ENCODE data around the gene SMARCE1. TPM values are rescaled to one million over a fixed set of nuclear protein-coding genes. Genes with fewer than 3 reads are reported as not detected.
A peak's percentile ranks its signal among the peaks of the same experiment; 100 is the strongest.

SMARCE1 gene
- total RNA-seq, 2 donors from 2014 or later, result 48.0 to 50.8 TPM

DNA sequence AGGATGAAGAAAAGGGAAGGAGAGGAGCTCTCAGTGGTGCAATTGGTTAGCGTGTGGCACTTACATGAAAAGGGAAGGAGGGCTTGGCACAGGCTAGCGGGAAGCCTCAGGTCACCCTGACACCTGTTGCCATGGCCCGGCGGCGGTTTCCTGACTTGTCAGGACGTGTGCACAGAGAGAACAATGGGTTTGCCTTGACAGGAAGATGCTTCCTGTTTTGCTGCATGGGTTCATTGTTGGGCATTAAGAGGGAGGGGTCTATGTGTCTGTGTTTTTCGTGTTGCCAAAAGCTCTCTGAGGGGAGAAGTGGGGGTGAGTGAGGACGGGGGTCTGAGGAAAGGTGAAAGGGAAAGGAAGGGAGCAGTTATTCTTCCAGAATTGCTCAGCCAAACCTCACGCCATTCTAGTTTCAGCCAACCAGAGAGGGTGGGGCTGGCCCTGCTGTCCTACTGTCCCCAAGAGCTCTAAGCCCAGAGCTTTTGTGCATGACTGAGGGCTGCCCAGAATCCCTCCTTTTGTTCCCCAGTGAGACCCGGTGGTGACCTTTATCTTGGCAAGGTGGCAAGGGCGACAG is 65.2 kb downstream of the SMARCE1 start:
- ATAC-seq, result peak; percentile 50
- DNase-seq, result peak in 3 of 4 donors; percentile 27 to 42 (median 40)
- Histone ChIP-seq H3K4me1 (no peaks in the 10 kb centered on the region), H3K27ac (peak overlapping the region in 2 of 4 donors; percentile 9 to 20), H3K9me3 (no peaks in the 10 kb centered on the region), H3K36me3 (replicated peaks in 1 of 2; ENCODE audit: insufficient read depth in 1 of 2, low read depth in 2 of 2) (no peaks in the 10 kb centered on the region), H3K27me3 (no peaks in the 10 kb centered on the region), H3K4me3 (no peak overlapping the region)
- 38 to 41% methylated on average over 11 of the region's 11 CpGs for WGBS, 2 donors
- TF ChIP-seq, protein P1, sequence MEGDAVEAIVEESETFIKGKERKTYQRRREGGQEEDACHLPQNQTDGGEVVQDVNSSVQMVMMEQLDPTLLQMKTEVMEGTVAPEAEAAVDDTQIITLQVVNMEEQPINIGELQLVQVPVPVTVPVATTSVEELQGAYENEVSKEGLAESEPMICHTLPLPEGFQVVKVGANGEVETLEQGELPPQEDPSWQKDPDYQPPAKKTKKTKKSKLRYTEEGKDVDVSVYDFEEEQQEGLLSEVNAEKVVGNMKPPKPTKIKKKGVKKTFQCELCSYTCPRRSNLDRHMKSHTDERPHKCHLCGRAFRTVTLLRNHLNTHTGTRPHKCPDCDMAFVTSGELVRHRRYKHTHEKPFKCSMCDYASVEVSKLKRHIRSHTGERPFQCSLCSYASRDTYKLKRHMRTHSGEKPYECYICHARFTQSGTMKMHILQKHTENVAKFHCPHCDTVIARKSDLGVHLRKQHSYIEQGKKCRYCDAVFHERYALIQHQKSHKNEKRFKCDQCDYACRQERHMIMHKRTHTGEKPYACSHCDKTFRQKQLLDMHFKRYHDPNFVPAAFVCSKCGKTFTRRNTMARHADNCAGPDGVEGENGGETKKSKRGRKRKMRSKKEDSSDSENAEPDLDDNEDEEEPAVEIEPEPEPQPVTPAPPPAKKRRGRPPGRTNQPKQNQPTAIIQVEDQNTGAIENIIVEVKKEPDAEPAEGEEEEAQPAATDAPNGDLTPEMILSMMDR (IDR thresholded peaks at IDR 0.05), result no peak
- no peak for TF ChIP-seq POLR2A (IDR thresholded peaks at IDR 0.05)
- intact Hi-C loops (cut with DNase I), result no loop called here

DNA sequence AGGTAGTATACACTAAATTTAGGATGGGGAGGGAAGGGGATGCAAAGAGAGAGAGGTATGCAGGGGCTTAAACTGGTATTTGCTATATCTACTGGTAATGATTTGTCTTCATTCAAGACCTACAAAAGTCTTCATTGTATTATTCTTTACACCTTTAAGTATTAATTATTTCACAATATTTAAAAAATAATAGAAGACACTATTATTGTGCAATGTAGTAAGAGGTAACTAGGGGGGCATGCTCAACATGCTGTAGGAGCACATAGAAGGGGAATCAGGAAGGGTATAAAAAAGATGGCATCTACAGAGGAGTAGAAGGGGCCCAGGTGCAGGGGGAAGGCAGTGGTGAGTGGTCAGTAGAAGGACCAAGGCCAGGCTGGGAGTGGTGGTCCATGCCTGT is 67.5 kb downstream of the SMARCE1 start:
- Histone ChIP-seq H3K36me3 (replicated peaks in 1 of 2; ENCODE audit: insufficient read depth in 1 of 2, low read depth in 2 of 2) (no peaks in the 10 kb centered on the region), H3K9me3 (no peaks in the 10 kb centered on the region), H3K27ac (no peak overlapping the region), H3K4me3 (no peak overlapping the region), H3K27me3 (no peaks in the 10 kb centered on the region), H3K4me1 (no peaks in the 10 kb centered on the region)
- intact Hi-C loops (cut with DNase I), result no loop called here
- no peak for DNase-seq
- no peak for ATAC-seq
- TF ChIP-seq POLR2A (IDR thresholded peaks at IDR 0.05), result no peak
- TF ChIP-seq, protein P1 (IDR thresholded peaks at IDR 0.05), result no peak

DNA sequence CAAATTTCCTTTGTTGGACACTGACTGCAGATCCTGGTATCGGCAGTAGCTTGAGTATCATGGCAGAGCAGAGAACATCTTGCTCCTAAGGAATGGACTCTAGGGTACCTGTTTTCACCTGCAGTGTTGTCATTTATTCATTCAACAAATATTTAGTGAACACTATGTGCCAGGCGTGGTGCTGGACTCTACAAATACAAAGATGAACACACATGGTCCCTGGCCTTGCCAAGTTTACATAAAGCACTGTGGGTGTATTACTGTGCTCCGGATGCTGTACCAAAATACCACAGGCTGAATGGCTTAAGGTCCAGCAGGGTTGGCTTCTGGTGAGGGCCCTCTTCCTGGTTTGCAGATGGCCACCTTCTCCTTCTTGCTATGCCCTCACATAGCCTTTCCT is 68.1 kb downstream of the SMARCE1 start:
- no peak overlapping the region for H3K27ac ChIP-seq
- no peaks in the 10 kb centered on the region for H3K27me3 ChIP-seq
- H3K36me3 ChIP-seq (replicated peaks in 1 of 2; ENCODE audit: insufficient read depth in 1 of 2, low read depth in 2 of 2), result no peaks in the 10 kb centered on the region
- intact Hi-C loops (cut with DNase I), result no loop called here
- no peak overlapping the region for H3K4me3 ChIP-seq
- DNase-seq, result no peak
- 74 to 83% methylated on average over 3 of the region's 3 CpGs for WGBS, 2 donors
- H3K4me1 ChIP-seq, result no peaks in the 10 kb centered on the region
- TF ChIP-seq POLR2A (IDR thresholded peaks at IDR 0.05), result no peak
- TF ChIP-seq, protein P1 (IDR thresholded peaks at IDR 0.05), result no peak
- no peaks in the 10 kb centered on the region for H3K9me3 ChIP-seq
- no peak for ATAC-seq

DNA sequence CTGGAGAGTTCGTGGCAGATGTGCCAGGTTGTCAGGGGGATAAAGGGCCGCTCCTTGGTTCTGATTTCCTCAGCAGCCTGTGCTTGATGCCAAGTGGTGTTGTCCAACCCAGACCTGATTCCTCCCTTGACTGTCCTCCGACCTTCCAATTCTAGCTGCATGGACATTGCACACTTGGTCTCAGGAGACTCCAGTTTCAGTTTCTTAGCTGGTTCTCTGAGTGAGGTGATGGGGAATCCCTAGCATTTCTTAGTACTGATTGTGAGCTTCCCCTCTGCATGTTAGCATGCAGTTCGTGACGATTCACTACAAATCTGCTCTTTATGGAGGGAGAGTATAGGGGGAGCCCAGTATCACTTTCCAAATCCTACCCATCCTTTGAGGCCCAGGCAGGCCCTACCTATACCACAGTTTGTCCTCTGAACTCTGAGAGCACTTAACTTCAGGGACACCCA is 70.0 kb downstream of the SMARCE1 start:
- Histone ChIP-seq H3K27me3 (no peaks in the 10 kb centered on the region), H3K4me3 (no peak overlapping the region), H3K27ac (no peak overlapping the region), H3K9me3 (peaks cover 0 to 5% (median 0%) of the 10 kb centered on the region in 3 donors), H3K36me3 (replicated peaks in 1 of 2; ENCODE audit: insufficient read depth in 1 of 2, low read depth in 2 of 2) (no peaks in the 10 kb centered on the region), H3K4me1 (no peaks in the 10 kb centered on the region)
- no peak for ATAC-seq
- intact Hi-C loops (cut with DNase I), result no loop called here
- 69 to 73% methylated on average over 5 of the region's 5 CpGs for WGBS, 2 donors
- DNase-seq, result no peak
- TF ChIP-seq POLR2A (IDR thresholded peaks at IDR 0.05), result no peak
- TF ChIP-seq, protein P1 (IDR thresholded peaks at IDR 0.05), result no peak

DNA sequence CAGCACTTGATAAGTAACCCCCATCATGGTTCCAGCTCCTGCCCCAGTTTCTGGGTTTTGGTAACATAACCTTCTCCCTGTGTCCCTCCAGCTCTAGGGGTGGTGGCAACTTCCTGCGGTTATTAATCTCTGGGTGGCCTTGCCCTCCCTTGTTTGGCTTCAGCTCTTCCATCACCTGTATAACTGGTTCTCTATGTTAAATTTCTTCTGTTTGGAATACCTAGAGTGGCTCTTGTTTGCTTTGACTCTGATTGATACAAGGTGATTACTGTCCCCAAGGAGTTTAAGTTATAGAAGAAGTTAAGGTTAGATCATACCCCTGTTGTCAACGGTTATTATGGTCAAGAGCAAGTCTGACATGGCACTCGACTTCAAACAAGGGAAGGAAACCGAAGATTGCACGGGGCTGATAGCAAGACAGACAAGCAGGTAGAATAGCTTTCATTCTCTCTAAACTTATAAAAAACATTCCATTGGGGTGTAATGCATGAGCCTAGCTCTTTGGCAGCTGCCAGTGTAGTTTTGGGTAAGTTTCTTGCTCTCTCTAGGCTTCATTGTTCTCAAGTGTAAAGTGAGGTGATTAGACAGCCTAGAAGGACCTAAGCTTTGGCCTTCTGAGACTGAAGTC is 71.4 kb downstream of the SMARCE1 start:
- intact Hi-C loops (cut with DNase I), result no loop called here
- ATAC-seq, result no peak
- H3K27ac ChIP-seq, result no peak overlapping the region

More for the DNA sequence above, 71.4 kb downstream of the SMARCE1 start:
- no peaks in the 10 kb centered on the region for H3K4me1 ChIP-seq
- whole genome bisulfite sequencing, 2 donors, result 34 to 49% methylated on average over 5 of the region's 5 CpGs
- H3K9me3 ChIP-seq, result peaks cover 0 to 5% (median 0%) of the 10 kb centered on the region in 3 donors
- TF ChIP-seq, protein P1 (IDR thresholded peaks at IDR 0.05), result no peak
- TF ChIP-seq POLR2A (IDR thresholded peaks at IDR 0.05), result no peak
- H3K36me3 ChIP-seq (replicated peaks in 1 of 2; ENCODE audit: insufficient read depth in 1 of 2, low read depth in 2 of 2), result no peaks in the 10 kb centered on the region
- DNase-seq, result no peak
- no peak overlapping the region for H3K4me3 ChIP-seq
- H3K27me3 ChIP-seq, result no peaks in the 10 kb centered on the region
